Mesenchymal stem cell (in vitro differentiated cells and primary cell): Measurements from ENCODE around the gene ROCK2.

Experiments used
- DNase-seq: peaks from one replicate; pipeline ENCODE4 v3.0.0-alpha.2; 2013
- H2AFZ ChIP-seq: one replicate; pipeline ENCODE4 v1.6.1; 2013; ENCODE audit warnings: low read depth, mild to moderate bottlenecking, control low read depth, inconsistent platforms, low read length, moderate library complexity
- H2AK5ac ChIP-seq: 2 replicates; pipeline ENCODE4 v1.6.1; 2013; ENCODE audit warnings: low read length, moderate library complexity, mild to moderate bottlenecking, inconsistent platforms; ENCODE audit not compliant: severe bottlenecking
- H2BK120ac ChIP-seq: one replicate; pipeline ENCODE4 v1.6.1; 2013; ENCODE audit warnings: low read depth, mild to moderate bottlenecking, inconsistent platforms, low read length, moderate library complexity
- H2BK12ac ChIP-seq, 2 experiments: one replicate each; pipeline ENCODE4 v1.6.1; 2013; ENCODE audit warnings: inconsistent platforms in 2 of 2, low read length in 2 of 2, mild to moderate bottlenecking in 2 of 2, moderate library complexity in 2 of 2, control low read depth in 1 of 2
- H2BK15ac ChIP-seq: one replicate; pipeline ENCODE4 v1.6.1; 2013; ENCODE audit warnings: mild to moderate bottlenecking, low read depth, inconsistent platforms; ENCODE audit not compliant: poor library complexity, severe bottlenecking
- H2BK5ac ChIP-seq: 2 replicates; pipeline ENCODE4 v1.6.1; 2013; ENCODE audit warnings: low read depth, mild to moderate bottlenecking, low read length, control low read depth, inconsistent platforms; ENCODE audit not compliant: poor library complexity, severe bottlenecking
- H3K14ac ChIP-seq, 2 experiments: one replicate each; pipeline ENCODE4 v1.6.1; 2013; ENCODE audit warnings: inconsistent platforms in 2 of 2, low read length in 2 of 2, control low read depth in 1 of 2, mild to moderate bottlenecking in 1 of 2, moderate library complexity in 1 of 2
- H3K18ac ChIP-seq, 2 experiments: one replicate each; pipeline ENCODE4 v1.6.1; 2013; ENCODE audit warnings: inconsistent platforms in 2 of 2, low read length in 2 of 2, control low read depth in 1 of 2, low read depth in 1 of 2, mild to moderate bottlenecking in 1 of 2
- H3K23ac ChIP-seq, 2 experiments: one replicate each; pipeline ENCODE4 v1.6.1; 2013; ENCODE audit warnings: inconsistent platforms in 2 of 2, low read length in 2 of 2, mild to moderate bottlenecking in 2 of 2, moderate library complexity in 2 of 2, control low read depth in 1 of 2
- H3K27ac ChIP-seq: 2 replicates; pipeline ENCODE4 v1.5.1; 2013; ENCODE audit warnings: mild to moderate bottlenecking, moderate library complexity, low read length, control low read depth, inconsistent platforms; ENCODE audit not compliant: poor library complexity, severe bottlenecking
- H3K27me3 ChIP-seq, 2 experiments: 2 replicates each; pipeline versions ENCODE4 v1.6.1 to v1.7.0; 2013; ENCODE audit warnings: low read length in 2 of 2, mild to moderate bottlenecking in 2 of 2, moderate library complexity in 2 of 2, control low read depth in 1 of 2, inconsistent platforms in 1 of 2; ENCODE audit not compliant: control insufficient read depth in 1 of 2, insufficient read depth in 1 of 2
- H3K36me3 ChIP-seq, 2 experiments: 2 replicates each; pipeline versions ENCODE4 v1.6.1 to v1.7.0; 2013; ENCODE audit warnings: low read length in 2 of 2, control low read depth in 1 of 2, inconsistent platforms in 1 of 2, low read depth in 1 of 2, mild to moderate bottlenecking in 1 of 2; ENCODE audit not compliant: insufficient read depth in 2 of 2, control insufficient read depth in 1 of 2
- H3K4ac ChIP-seq, 2 experiments: one replicate each; pipeline ENCODE4 v1.6.1; 2013; ENCODE audit warnings: inconsistent platforms in 2 of 2, low read length in 2 of 2, mild to moderate bottlenecking in 2 of 2, moderate library complexity in 2 of 2, control low read depth in 1 of 2, low read depth in 1 of 2
- H3K4me1 ChIP-seq: 2 replicates; pipeline ENCODE4 v1.6.1; 2013; ENCODE audit warnings: low read depth, low read length, control low read depth; ENCODE audit not compliant: control insufficient read depth, insufficient read depth
- H3K4me2 ChIP-seq: 2 replicates; pipeline ENCODE4 v1.6.1; 2013; ENCODE audit warnings: low read length, mild to moderate bottlenecking, inconsistent platforms; ENCODE audit not compliant: poor library complexity, severe bottlenecking
- H3K4me3 ChIP-seq, 2 experiments: 2 replicates each; pipeline versions ENCODE4 v1.5.1 to v1.7.0; 2013; ENCODE audit warnings: low read length in 2 of 2, mild to moderate bottlenecking in 2 of 2, control low read depth in 1 of 2, low read depth in 1 of 2; ENCODE audit not compliant: insufficient read depth in 1 of 2
- H3K79me1 ChIP-seq: replicated peaks from 2 replicates; pipeline ENCODE4 v1.6.1; 2013; ENCODE audit warnings: mild to moderate bottlenecking, control low read depth, low read length, inconsistent platforms; ENCODE audit not compliant: poor library complexity, severe bottlenecking
- H3K9ac ChIP-seq: 2 replicates; pipeline ENCODE4 v1.7.0; 2013; ENCODE audit warnings: mild to moderate bottlenecking, low read length, moderate library complexity
- H3K9me3 ChIP-seq: 2 replicates; pipeline ENCODE4 v1.7.0; 2013; ENCODE audit warnings: mild to moderate bottlenecking, low read length; ENCODE audit not compliant: control insufficient read depth
- H4K8ac ChIP-seq: one replicate; pipeline ENCODE4 v1.6.1; 2013; ENCODE audit warnings: inconsistent platforms, mild to moderate bottlenecking, low read length, moderate library complexity
- H4K91ac ChIP-seq: one replicate; pipeline ENCODE4 v1.6.1; 2013; ENCODE audit warnings: mild to moderate bottlenecking, low read length, inconsistent platforms
- WGBS: methylation state at CpG from one replicate; pipeline ENCODE4 v1.1.7; 2013; ENCODE audit warnings: mixed read lengths; 5-methylcytosine and 5-hydroxymethylcytosine counted together

ROCK2 gene

DNA sequence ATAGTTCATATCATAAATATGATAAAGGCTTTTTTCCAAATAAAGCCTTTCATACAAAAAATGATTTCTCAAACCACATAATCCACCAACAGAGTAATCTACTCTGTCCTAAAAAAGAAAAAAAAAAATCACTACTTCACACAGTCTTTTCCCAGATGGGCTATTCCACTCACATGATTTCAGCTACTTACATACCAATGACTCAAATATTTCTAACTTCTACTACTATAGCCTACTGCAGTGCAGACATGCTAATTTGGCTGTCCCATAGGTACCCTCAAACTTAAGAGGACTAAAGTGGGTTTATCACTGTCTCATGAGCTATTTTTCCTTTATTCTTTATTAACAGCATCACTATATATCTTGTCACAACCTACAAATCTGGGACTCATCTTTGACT lies 131.8 kb downstream of the ROCK2 start:
- no peak overlapping the region for H2BK15ac ChIP-seq
- no peak overlapping the region for H3K9ac ChIP-seq
- H3K4me3 ChIP-seq = no peak overlapping the region
- peaks cover 7 to 81% of the 10 kb centered on the region in 2 experiments for H3K36me3 ChIP-seq
- H2BK12ac ChIP-seq = no peak overlapping the region
- H3K14ac ChIP-seq = no peak overlapping the region
- no peak overlapping the region for H3K23ac ChIP-seq
- no peak overlapping the region for H4K8ac ChIP-seq
- no peak overlapping the region for H3K18ac ChIP-seq
- no peaks in the 10 kb centered on the region for H3K4me1 ChIP-seq
- H3K27ac ChIP-seq = no peak overlapping the region
- H2AFZ ChIP-seq = no peak overlapping the region
- no peak overlapping the region for H3K4me2 ChIP-seq
- no peak overlapping the region for H4K91ac ChIP-seq
- peaks cover 6% of the 10 kb centered on the region for H3K79me1 ChIP-seq
- no peak overlapping the region for H3K4ac ChIP-seq
- no peak overlapping the region for H2AK5ac ChIP-seq
- no peaks in the 10 kb centered on the region for H3K9me3 ChIP-seq
- no peaks in the 10 kb centered on the region for H3K27me3 ChIP-seq
- H2BK5ac ChIP-seq = no peak overlapping the region
- DNase-seq = no peak
- no peak overlapping the region for H2BK120ac ChIP-seq

GRCh38 chr2:11208083-11208482 lies 136.4 kb downstream of the ROCK2 start:
- Histone ChIP-seq H4K8ac (no peak overlapping the region), H4K91ac (no peak overlapping the region), H2BK120ac (no peak overlapping the region), H3K4me3 (no peak overlapping the region), H2AK5ac (no peak overlapping the region), H3K79me1 (peaks cover 8% of the 10 kb centered on the region), H3K27ac (no peak overlapping the region), H3K14ac (no peak overlapping the region), H3K9me3 (no peaks in the 10 kb centered on the region), H2BK5ac (no peak overlapping the region), H3K36me3 (peaks cover 0 to 61% of the 10 kb centered on the region in 2 experiments), H2AFZ (no peak overlapping the region), H3K23ac (no peak overlapping the region), H3K27me3 (no peaks in the 10 kb centered on the region), H2BK12ac (no peak overlapping the region), H3K4me1 (no peaks in the 10 kb centered on the region), H3K18ac (no peak overlapping the region), H2BK15ac (no peak overlapping the region), H3K4me2 (no peak overlapping the region), H3K4ac (no peak overlapping the region), H3K9ac (no peak overlapping the region)
- DNase-seq = no peak

DNA sequence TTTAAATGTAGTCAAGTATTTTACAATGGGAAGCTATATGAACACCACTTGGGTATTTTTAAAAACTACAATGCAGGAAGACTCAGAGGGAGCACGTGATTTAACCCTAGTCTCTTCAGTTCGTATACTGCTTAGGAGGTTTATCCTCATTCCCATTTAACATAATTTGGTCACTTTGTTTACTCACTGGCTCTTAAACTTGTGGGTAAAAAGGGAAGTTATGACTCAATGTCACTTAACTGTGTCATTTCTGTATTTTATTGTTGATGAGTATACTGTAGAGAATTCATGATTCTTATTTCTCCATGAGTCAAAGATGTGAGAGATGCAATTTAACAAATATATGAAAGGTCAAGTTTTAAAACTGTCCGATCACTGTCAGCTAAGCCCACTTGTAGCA lies 141.0 kb downstream of the ROCK2 start:
- no peak overlapping the region for H3K27ac ChIP-seq

DNA sequence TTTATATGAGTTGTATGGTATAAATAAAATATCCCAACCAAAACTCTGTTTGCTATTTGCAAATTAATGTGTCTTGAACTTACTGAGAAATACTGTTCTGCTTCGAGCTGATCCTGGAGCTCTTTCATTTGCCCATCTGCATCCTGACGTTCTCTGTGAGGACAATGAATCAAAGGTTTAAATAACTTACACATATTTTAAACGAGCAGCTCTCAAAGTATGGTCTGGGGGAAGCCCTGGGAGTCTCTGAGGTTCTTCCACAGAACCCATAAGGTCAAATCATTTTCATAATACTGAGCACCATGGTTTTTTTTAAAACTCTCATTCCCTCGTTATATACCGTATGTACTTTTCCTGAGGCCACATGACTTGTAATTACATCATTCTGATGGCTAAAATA lies 142.5 kb downstream of the ROCK2 start:
- Histone ChIP-seq H3K27ac (no peak overlapping the region), H3K23ac (no peak overlapping the region), H4K8ac (no peak overlapping the region), H2AFZ (no peak overlapping the region), H3K18ac (no peak overlapping the region), H2BK120ac (no peak overlapping the region), H3K4me2 (no peak overlapping the region), H3K4me3 (no peak overlapping the region), H2BK12ac (no peak overlapping the region), H3K27me3 (no peaks in the 10 kb centered on the region), H2BK15ac (no peak overlapping the region), H3K9ac (no peak overlapping the region), H3K79me1 (peaks cover 7% of the 10 kb centered on the region), H3K4me1 (no peaks in the 10 kb centered on the region), H2AK5ac (no peak overlapping the region), H3K4ac (no peak overlapping the region), H3K36me3 (peaks cover 9 to 61% of the 10 kb centered on the region in 2 experiments), H3K9me3 (no peaks in the 10 kb centered on the region), H3K14ac (no peak overlapping the region), H4K91ac (no peak overlapping the region), H2BK5ac (no peak overlapping the region)
- 96% methylated on average over 5 of the region's 5 CpGs for WGBS
- no peak for DNase-seq

More for the DNA sequence above, 141.0 kb downstream of the ROCK2 start:
- Histone ChIP-seq H3K14ac (no peak overlapping the region), H2AFZ (no peak overlapping the region), H3K9ac (peak overlapping the region; percentile 61), H2BK15ac (no peak overlapping the region), H3K36me3 (peaks cover 9 to 55% of the 10 kb centered on the region in 2 experiments), H3K18ac (no peak overlapping the region), H3K9me3 (no peaks in the 10 kb centered on the region), H2BK5ac (no peak overlapping the region), H3K4me1 (no peaks in the 10 kb centered on the region), H2AK5ac (no peak overlapping the region), H4K8ac (no peak overlapping the region), H3K23ac (no peak overlapping the region), H4K91ac (no peak overlapping the region), H2BK120ac (no peak overlapping the region), H3K4ac (no peak overlapping the region), H3K4me3 (no peak overlapping the region), H2BK12ac (no peak overlapping the region), H3K79me1 (peaks cover 7% of the 10 kb centered on the region), H3K4me2 (no peak overlapping the region), H3K27me3 (no peaks in the 10 kb centered on the region)
- peak; percentile 89 for DNase-seq
- no CpG with 5 or more reads among the region's 3 CpGs for WGBS
